K562 (cell line): Measurements from ENCODE around the gene FAM174C. TPM values are rescaled to one million over a fixed set of nuclear protein-coding genes. Genes with fewer than 3 reads are reported as not detected.
A peak's percentile ranks its signal among the peaks of the same experiment; 100 is the strongest.

Experiments
- ARHGAP35 ChIP-seq: fragments of 450-650 bp; IDR thresholded peaks from 2 replicates; pipeline ENCODE4 v1.6.1; 2018; ENCODE audit not compliant: partially characterized antibody
- CBX5 ChIP-seq: IDR thresholded peaks from 2 replicates; pipeline ENCODE4 v1.6.1; 2014; ENCODE audit warnings: low read depth, borderline replicate concordance
- CCAR2 ChIP-seq: fragments of 200-400 bp; formaldehyde crosslinking; IDR thresholded peaks from 2 replicates; pipeline ENCODE4 v1.6.1; 2017; ENCODE audit warnings: mild to moderate bottlenecking, low read depth, low read length
- E2F8 ChIP-seq: fragments of 450-650 bp; IDR thresholded peaks from 2 replicates; pipeline ENCODE4 v1.7.1; 2018; ENCODE audit warnings: mild to moderate bottlenecking, low read depth; ENCODE audit not compliant: partially characterized antibody
- E4F1 ChIP-seq: fragments of 250-450 bp; sonication (Bioruptor Pico); IDR thresholded peaks from 2 replicates; pipeline ENCODE4 v1.5.0; 2021; ENCODE audit warnings: mild to moderate bottlenecking, borderline replicate concordance
- ESRRA ChIP-seq: fragments of 450-650 bp; IDR thresholded peaks from 2 replicates; pipeline ENCODE4 v1.6.1; 2014; ENCODE audit warnings: low read depth, mild to moderate bottlenecking, moderate library complexity, borderline replicate concordance
- KAT2B ChIP-seq: IDR thresholded peaks from one replicate; pipeline ENCODE4 v1.6.1; 2012; ENCODE audit warnings: low read depth, mild to moderate bottlenecking, control low read depth, inconsistent platforms, low read length, moderate library complexity
- KAT8 ChIP-seq: fragments of 450-650 bp; IDR thresholded peaks from 2 replicates; pipeline ENCODE4 v1.6.1; 2016; ENCODE audit warnings: low read depth, mild to moderate bottlenecking
- NEUROD1 ChIP-seq: fragments of 150-350 bp; IDR thresholded peaks from 2 replicates; pipeline ENCODE4 v1.6.1; 2014; ENCODE audit warnings: borderline replicate concordance, low read length, low read depth; ENCODE audit not compliant: partially characterized antibody
- NFRKB ChIP-seq: fragments of 450-650 bp; IDR thresholded peaks from 2 replicates; pipeline ENCODE4 v1.6.1; 2016; ENCODE audit warnings: low read depth
- NKRF ChIP-seq: fragments of 450-650 bp; IDR thresholded peaks from 2 replicates; pipeline ENCODE4 v1.6.1; 2016; ENCODE audit warnings: borderline replicate concordance
- NR2C1 ChIP-seq, 2 experiments: fragments of 450-650 bp; IDR thresholded peaks; 2 replicates each; pipeline ENCODE4 v1.6.1; 2017; ENCODE audit warnings: mild to moderate bottlenecking in 2 of 2, antibody characterized with exemption in 1 of 2, inconsistent platforms in 1 of 2, missing compliant biosample characterization in 1 of 2, missing genetic modification characterization in 1 of 2
- SP1 ChIP-seq: sonication (generic); formaldehyde crosslinking; IDR thresholded peaks from 2 replicates; pipeline ENCODE4 v1.8.1; 2022; ENCODE audit warnings: mild to moderate bottlenecking, missing genetic modification reagents
- SPI1 ChIP-seq: IDR thresholded peaks from 2 replicates; pipeline ENCODE4 v1.6.1; 2011; ENCODE audit warnings: low read depth, low read length, control low read depth, borderline replicate concordance
- SRSF1 ChIP-seq: fragments of 200-400 bp; formaldehyde crosslinking; IDR thresholded peaks from 2 replicates; pipeline ENCODE4 v1.6.1; 2017; ENCODE audit warnings: mild to moderate bottlenecking, low read depth, low read length, moderate library complexity
- ZBTB1 ChIP-seq: sonication (generic); formaldehyde crosslinking; IDR thresholded peaks from 2 replicates; pipeline ENCODE4 v1.8.1; 2023; ENCODE audit warnings: missing genetic modification reagents, low read depth, mild to moderate bottlenecking, borderline replicate concordance
- ZNF121 ChIP-seq: sonication (generic); formaldehyde crosslinking; conservative IDR thresholded peaks from 2 replicates; pipeline ENCODE4 v1.8.0; 2022; ENCODE audit warnings: missing genetic modification reagents
- ZNF146 ChIP-seq: IDR thresholded peaks from one replicate; pipeline ENCODE4 v1.6.1; 2018; ENCODE audit warnings: missing compliant biosample characterization; ENCODE audit not compliant: unreplicated experiment
- ZNF785 ChIP-seq: fragments of 250-450 bp; sonication (Bioruptor Pico); IDR thresholded peaks from 2 replicates; pipeline ENCODE4 v1.4.0; 2020; ENCODE audit warnings: mild to moderate bottlenecking
- ZNF830 ChIP-seq: fragments of 250-450 bp; sonication (Bioruptor Pico); IDR thresholded peaks from 2 replicates; pipeline ENCODE4 v1.5.0; 2021; ENCODE audit warnings: mild to moderate bottlenecking
- polyA plus RNA-seq, 8 experiments: library from polyadenylated mRNA; depleted of rRNA in 4 of 8; stranded (reverse) in 5 of 8; unstranded in 3 of 8; fragments of >200 nt; fragmentation: Nextera tagmentation in 2 of 8; fragmentation: Illumina TruSeq in 1 of 8; extraction: Ambion mirVana in 2 of 8; extraction: Trizol in 1 of 8; gene quantifications; 2 replicates each; pipeline versions ENCODE4 v1.2.1 to v1.2.3, GENCODE V29; 2011 to 2014; ENCODE audit warnings: inconsistent platforms in 1 of 8, missing spikeins in 1 of 8
- total RNA-seq, 7 experiments: library from RNA; depleted of rRNA in 6 of 7; stranded (reverse); fragments of >200 nt in 6 of 7; fragmentation: Illumina TruSeq in 2 of 7; extraction: Trizol in 2 of 7; gene quantifications; 2 replicates each; pipeline versions ENCODE4 v1.2.1 to v1.2.3, GENCODE V29; 2011 to 2021; ENCODE audit warnings: low replicate concordance in 1 of 7

Gene FAM174C
- total and polyA plus RNA-seq, 9 of the 15 experiments (the other 6 are each of a cell fraction or from before 2014, with no cell fraction given) = 0.66 to 89.6 (median 20.3) TPM

GRCh38 chr19:1271528-1272422, 3.6 kb upstream of the FAM174C start (continued):
- TF ChIP-seq ZNF146 (no peak), CBX5 (no peak), ESRRA (no peak; the same call in 1 of the 2 replicates), ZNF830 (CRISPR knock-in tag) (no peak), ZBTB1 (CRISPR knock-in tag) (0 out of 2 replicates have a peak, but pooled peaks have one; percentile 67), SRSF1 (no peak), ZNF121 (peak; percentile 61; the same call in 1 of the 2 replicates), KAT2B (no peak), E2F8 (no peak), ZNF785 (CRISPR knock-in tag) (no peak), KAT8 (no peak), ARHGAP35 (no peak), SP1 (CRISPR knock-in tag) (no peak), CCAR2 (no peak), E4F1 (CRISPR knock-in tag) (peak; percentile 83; the same call in 1 of the 2 replicates), NEUROD1 (no peak), NFRKB (no peak), NKRF (peak; percentile 35; the same call in 1 of the 2 replicates), SPI1 (0 out of 2 replicates have a peak, but pooled peaks have one; percentile 7), NR2C1 (IDR thresholded peaks at IDR 0.05) (no peak), NR2C1 (tag; IDR thresholded peaks at IDR 0.05) (no peak)
